NCI-H460 (cell line): ENCODE data around the gene MREG. TPM values are rescaled to one million over a fixed set of nuclear protein-coding genes. Genes with fewer than 3 reads are reported as not detected.
A peak's percentile ranks its signal among the peaks of the same experiment; 100 is the strongest.
"Not testable (repeated sequence)": the region's sequence is repeated elsewhere in the genome, so short reads cannot be mapped to it uniquely, and the experiment has no call there.

Source experiments
- DNase-seq: peaks from one replicate; pipeline ENCODE4 v3.0.0-alpha.2; 2016; ENCODE audit warnings: low read depth; ENCODE audit errors: extremely low read depth
- total RNA-seq: library from RNA; depleted of rRNA; stranded (reverse); fragments of >200 nt; shearing (Covaris generic); gene quantifications from 2 replicates; pipeline ENCODE4 v1.2.3, GENCODE V29; 2014

MREG gene
- total RNA-seq, 1 experiment from 2014 or later: 4.1 TPM

DNA sequence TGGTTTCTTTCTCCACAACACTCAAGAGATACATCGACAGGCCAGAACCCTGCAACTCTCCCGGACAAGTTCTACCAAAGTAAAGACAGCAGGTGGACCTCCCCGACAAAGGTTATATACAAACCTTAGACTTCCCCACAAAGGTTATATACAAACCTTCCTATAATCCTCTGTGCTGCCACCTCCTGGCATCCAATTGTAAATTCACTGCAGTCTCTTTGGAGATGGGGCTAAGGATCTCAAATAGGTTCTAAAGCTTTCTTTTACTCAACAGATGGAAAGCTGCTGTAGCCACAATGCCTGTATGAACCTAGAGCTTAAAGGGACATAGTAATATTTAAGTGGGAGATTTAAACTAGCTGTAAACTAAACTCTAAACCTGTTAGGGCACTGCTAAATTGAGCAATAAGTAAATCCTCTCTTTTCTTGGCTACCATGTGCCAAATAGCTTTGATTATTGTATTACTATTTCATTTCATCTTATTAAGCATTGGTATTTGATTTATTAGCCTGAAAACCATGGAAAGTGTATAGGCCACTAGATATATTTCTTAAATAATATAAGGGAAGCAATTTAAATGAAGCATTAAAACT is 9.8 kb upstream of the MREG start:
- DNase-seq: peak; percentile 49

DNA sequence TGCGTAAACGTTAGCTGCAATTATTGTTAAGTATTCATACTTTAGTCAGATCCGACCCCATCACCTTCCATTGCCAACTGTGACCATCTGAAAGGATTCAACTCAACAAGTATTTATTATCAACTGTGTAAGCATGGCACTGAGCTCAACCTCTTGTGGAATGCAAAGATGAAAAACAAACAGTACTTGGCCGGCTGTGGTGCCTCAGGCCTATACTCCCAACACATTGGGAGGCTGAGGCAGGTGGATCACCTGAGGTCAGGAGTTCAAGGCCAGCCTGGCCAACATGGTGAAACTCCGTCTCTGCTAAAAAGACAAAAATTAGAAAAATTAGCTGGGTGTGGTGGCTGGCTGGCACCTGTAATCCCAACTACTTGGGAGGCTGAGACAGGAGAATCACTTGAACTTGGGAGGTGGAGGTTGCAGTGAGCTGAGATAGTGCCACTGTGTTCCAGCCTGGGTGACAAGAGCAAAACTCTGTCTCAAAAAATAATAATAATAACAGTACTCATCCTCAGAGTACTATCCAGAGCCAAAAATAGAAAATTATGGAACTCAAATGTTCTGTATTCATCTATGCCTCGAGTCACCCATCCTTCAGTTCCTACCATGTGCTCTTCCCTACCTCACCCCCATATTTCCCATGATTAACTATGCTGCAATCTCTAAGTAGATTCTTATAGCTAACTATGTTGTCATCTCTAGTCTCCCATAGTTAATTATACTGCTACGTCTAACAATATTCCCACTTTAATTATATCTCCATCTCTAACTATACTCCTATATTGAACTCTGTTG is 8.6 kb upstream of the MREG start:
- no peak for DNase-seq

DNA sequence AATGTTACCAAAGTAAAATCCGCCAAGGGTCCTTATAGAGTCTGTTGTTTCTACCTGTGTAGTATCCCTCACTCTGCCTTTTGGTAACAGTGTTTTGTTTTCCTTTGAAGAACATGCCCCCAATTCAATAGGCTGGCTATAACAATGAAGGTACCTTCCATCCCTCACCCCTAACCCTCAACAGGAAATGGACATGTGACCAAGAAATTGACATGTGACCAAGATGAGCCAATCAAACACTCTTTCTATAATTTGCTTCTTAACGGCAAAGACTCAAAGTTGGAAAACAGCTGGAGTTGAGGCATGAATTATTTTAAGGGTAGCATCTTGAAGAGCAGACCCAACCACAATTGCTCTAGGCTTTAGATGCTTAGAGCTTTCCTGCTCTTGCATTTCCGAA is 5.4 kb upstream of the MREG start:
- no peak for DNase-seq

DNA sequence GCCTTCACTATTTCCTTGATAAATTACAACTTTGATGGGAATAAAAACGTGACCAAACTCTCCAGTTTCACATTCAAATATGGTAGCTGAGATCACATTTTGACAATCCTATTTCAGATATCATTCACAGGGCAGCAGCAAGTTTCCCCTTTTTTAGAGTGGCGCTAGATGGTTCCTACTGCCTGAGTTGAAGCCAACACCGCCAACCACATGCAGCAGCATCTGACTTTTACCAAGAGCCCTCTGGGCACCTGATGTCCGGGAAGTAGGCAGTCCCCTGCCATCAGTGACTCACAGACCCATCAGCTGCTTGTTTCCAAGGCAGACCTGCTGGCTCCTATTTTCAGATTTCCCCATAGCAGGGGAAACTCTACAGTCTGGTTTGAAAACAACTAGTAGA is 4.0 kb upstream of the MREG start:
- no peak for DNase-seq

DNA sequence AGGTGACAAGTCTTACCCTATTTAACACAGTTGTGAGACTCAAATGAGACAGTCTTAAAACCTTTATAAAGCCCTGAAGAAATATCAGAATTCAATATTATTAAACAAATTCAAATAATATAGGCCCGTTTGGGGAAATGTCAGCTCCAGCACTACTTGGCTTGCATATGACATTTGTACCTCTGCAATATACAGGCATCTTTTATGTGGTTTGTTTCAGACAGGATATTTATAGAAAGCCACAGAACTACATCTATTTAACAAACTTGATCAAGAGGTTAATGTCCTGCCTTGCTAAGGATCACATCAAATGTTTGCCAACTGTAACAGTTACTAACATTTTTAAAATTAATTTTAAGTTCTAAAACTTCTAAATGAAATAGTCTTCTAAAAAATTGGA is 3.2 kb upstream of the MREG start:
- no peak for DNase-seq

DNA sequence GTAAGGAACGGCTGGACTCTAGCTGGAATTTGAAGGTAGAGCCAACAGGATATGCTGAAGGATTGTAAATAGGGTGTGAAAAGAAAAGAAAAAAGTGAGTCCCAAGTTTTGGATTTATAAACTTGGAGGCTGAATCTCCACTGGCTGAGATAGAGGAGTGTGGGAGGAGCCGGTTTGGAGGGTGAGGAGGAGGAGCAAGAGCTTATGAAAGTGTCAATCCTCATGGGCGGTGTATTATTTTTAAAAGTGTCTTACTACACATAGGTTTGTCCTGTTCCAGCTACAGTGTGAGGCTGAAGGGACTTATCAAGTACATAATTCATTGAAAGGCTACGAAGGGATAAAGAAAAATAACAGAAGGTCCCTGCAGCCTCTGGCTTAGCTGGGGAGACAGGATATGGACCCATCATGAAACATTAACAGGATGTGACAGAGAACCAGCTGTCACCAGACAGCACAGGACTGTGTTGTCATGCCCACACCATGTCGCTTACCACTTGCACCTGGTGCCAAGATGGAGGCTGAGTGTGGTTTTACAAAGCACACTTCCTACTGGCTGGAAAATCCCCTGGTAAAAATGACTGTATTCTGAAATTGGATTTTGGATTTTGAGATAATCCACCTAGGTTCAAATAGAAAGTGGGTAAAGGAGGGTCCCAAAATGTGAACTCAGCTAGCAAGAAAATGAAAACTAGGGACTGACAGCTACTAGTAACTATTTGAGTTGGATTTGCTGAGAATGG is 2.5 kb upstream of the MREG start:
- DNase-seq: no peak

DNA sequence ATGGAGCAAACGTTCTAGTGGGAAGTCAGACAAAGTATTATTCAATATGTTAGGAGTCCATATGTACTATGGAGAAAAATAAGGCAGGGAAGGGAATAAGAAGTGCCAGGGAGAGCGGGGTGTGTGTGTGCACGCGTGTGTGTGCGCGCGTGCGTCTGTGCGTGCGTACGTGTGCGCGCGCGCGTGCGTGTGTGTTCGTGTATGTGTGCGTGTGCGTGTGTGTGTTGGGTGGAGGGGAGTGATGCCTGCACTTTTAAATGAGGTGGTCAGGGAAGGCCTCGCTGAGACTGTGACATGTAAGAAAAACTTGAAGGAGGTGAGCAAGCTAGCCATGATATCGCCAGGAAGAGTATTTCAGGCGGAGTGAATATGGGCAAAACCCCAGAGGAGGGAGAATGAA is 1.6 kb upstream of the MREG start:
- no peak for DNase-seq

DNA sequence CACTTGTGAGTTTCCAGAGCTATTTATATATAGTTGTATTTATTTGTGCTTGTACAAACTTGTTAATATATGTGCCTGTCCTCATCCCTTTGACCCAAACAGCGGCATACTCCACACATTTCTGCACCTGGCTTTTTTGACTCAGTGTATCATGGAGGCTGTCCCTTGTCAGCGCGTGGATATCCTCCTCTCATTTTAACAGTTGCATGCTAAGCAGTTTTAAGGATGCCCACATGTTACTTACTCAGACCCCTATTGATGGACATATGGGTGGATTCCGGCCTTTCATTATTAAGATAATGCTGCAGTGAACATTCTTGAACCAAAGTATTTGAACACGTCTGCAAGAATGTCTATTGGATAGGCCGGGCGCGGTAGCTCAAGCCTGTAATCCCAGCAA is 655 bp upstream of the MREG start:
- no peak for DNase-seq

DNA sequence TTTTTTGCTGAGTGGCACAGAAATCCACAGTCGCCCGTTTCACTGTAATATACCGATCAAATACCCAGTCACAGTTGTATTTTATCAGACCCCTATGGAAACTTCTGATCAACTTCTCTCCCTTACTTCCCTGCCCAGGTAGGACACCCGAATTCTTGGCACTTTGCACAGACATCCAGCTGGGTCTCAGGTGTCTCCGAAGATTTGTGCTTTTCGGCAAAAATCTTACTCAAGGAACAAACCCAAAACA is 596 bp downstream of the MREG start:
- DNase-seq: no peak

DNA sequence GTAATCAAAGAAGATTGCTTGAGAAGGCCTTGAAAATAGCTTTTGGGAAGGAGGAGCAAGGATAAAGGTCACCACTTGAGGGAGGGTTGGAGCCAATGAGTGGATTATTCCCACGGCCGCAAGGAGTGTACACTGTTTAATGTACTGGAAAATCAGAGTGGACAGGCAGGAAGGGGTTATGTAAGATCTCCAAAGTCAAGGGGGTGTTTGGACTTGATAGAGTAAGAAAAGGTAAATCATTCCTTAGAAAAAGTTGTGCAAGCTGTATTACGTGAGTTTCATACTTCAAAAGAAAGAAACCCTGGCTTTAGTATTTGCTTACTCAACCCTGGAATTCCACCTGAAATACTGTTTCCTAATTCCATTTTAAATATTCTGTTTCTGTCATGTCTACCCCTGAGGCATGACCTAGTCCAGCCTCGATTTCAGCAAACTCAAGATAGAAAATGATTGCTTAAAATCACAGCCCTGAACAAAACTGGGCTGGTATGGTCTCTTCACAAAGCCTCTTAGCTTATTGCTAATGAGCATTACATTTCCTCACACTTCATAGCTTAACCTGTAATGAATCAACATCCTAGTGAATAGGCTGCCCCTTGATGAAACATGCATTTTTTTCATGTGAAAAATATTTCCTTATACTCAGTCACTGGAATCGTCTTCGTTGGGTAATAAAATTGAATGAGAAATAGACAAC is 1.1 kb downstream of the MREG start:
- no peak for DNase-seq

DNA sequence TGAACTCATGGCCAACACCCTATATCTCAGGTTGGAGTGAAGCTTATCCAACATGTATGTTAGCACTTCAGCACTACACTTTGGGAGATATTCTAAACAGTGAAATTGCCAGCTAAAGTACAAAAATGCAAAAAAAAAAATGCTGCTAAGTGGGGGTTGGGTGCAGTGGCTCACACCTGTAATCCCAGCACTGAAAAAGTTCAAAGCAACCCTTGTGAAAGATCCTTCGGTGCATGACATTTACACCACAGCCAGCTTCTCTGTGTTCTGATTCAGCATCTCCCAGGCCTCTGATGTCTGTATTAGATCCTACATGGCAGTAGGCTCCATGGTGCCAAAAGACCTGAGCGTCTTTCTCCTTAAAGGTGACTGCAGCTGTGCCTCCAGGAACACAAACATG is 4.1 kb downstream of the MREG start:
- DNase-seq: not testable (repeated sequence)

DNA sequence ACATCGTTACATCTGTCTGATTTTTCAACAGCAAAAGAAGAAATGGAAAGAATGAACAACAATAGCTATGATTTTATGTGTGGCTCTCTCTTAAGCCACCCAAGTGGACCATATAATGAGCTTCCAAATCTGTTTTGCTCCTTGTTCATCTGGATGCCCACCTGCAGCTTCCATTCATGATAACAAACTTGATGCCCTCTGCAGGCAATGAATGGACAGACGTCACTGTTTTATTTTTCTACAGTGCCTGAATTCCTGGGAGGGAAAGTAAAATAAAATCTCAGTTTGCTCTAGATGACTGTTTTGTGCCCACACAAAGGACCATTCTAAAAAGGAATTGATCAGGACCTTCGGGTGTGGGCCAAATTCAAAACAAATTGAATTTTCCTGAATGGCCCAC is 5.0 kb downstream of the MREG start:
- no peak for DNase-seq

DNA sequence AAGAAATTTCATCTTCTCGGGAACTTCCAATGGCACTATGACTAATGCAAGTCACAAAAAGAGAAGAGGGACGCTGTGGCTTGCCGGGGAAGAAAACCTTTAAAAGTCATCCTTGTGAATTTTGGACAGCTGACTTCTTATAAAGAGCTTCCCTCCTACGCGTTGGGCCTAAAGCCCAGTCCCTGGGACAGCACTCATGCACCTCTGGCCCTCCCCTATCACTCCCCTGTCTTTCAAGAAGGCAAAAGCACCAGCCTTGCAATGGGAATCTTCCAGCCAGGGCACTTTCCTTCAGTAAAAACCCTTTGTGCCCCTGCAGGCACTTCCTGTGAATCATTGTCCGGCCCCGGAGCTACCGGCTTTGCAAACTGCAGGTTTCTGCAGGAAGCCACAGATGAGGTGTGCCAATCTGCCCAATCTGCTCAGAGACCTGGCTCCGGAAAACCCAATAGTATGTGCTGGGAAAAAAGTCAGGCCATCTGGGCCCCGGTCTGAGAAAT is 7.1 kb downstream of the MREG start:
- DNase-seq: no peak

DNA sequence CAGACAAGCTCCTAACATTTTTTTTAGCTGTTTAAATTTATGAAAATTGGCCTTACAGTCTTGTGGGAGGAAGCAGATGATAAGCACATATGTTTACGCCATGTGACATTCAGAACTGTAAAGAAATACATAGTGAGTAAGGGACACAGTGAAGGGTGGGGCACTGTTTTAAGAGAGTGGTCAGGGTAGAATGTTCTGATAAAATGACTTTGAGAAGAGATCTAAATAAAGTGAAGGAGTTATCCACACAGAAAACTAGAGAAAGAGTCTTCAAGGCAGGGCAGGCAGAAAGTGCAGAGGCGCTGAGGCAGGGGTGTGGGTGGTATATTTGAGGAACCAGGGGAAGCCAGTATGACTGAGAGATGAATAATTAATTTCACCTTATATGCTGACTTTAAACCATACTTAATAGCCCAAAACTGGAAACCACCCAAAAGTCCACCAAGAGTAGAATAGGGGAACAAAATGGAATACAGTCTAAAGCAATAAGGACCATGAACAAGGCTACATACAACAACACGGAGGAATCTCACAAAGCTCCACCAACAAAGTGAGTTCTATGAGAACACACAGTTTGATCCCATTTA is 8.6 kb downstream of the MREG start:
- DNase-seq: no peak

DNA sequence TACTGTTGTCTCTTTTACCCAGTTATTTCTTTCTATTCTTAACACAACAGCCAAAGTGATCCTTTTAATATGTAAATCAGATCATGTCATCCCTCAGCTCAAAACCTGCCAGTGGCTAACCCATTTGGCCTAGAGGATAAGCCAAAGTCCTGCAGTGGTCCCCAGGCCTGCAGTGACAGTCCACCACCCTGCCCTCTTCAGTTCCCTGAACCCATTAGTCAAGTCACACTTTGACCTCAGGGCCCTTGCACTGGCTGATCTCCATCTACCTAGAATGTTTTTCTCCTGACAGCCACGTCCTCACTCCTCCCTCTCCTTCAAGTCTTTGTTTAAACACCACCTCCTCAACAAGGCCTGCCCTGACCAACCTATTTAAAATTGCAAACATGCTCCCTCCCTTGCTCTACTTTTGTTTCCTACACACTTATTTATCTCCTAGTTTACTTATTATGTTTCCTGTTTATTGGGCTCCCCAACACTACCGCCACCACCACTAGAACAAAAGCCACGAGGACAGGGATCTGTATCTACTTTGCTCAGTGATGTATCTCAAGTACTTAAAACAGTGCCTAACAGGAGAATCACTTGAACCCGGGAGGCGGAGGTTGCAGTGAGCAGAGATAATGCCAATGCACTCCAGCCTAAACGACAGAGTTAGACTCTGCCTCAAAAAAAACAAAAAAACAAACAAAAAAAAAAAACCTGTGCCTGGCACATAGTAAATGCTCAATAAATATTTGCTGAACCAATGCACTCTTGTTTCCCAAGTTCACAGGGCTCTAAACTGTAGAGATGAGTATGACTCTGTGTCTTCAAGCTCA is 9.3 kb downstream of the MREG start:
- DNase-seq: no peak

DNA sequence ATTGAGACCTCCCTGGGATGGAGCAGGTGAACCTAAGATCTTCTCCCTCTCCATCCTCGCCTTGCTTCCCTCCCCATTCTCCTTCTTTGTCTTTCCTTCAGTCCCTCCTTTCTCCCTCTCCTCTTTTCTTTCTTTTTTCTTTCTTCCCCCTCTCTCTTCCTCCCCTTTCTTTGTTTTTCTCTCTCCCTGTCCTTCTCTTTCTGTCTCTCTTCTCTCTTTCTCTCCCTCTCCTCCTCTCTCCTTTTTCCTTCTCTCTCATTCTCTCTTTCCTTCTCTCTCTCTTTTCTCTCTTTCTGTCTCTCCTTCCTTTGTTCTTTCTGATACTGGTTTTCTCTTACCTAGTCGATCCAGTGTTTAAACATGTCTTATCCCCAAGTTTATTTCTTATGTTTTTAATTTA is 10.7 kb downstream of the MREG start:
- DNase-seq: no peak

DNA sequence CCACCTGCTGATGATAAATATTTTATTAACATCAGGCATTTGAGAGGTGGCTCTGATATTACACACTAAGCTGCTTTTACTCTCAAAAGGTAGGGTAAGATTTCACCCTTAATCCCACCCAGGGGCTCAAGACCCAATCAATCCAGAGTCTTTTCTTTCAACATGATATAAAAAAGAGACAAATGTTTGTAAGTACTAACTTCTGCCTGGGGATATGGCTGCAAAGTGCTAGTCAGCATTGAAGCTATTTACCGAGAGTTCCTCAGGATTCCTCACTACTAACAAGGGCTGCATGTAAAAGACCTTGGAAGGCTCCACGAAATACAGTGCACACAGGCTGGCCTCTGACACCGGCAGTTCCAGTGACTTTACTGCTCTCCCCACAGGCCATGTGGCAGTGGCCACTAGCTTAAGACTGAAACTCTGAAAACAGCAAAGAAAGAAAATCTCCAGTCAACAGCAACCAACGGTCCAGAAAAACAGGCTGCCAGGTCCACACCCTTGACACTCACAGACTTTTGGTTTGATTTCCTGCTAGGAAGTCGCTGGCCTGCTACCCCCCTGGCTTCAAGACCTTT is 11.2 kb downstream of the MREG start:
- no peak for DNase-seq

DNA sequence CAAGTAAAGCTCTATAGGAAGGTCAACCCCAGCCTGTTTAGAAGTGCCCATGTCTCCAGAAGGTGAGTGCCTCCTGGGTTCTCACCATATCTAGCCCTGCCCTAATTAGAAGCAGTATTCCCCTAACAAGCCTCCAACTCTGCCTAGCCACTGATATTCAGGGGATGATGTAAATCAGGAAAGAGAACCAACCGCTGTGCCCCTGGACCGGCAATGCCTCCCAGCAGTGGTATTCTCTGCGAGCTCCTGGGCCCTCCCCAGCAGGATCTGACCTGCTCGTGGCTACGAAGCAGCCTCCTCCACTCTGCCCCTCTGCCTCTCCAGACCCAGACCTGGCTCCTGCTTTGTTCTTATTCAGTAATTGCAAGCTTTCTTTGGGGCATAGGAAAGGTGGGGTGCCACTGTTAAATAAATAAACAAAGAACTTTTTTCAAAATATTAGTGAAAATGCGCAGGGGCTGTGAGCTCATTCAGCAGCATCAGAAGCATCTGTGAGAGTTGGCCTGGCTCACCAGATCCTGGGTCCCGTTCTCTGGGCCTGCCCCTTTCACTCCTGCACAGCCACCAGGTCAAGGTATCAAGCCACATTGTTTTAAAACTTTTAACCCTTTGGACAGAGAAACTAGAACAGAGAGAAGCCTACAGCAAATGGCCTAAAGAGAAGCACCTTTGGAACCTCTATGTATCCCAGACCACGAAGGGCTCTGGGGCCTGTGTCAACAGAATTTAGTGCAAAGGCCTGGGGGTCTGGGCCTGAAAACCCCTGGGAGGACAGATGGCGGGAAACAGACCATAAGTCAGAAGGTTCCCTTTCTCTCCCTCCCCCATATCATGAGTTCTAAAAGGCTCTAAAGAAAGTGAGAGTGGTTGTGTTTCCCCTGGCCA is 11.9 kb downstream of the MREG start:
- DNase-seq: no peak

DNA sequence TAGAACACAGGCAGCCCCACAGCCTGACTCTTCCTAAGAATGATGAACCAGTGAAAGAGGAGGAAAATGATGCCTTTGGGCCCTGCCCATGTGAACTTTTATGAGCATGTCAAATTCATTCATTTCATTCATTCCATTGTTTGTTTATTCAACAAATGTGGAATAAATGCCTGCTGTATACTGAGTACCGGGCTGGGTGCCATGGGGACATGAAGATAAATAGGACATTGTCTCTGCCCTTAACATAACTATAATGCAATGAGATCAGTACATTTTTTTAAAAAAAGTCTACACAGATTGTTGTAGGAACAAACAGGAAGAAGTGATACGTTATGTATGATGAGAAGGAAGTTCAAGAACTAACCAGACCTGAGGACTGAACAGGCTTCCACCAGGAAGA is 14.7 kb downstream of the MREG start:
- DNase-seq: no peak
